Measurements from ENCODE around the gene MAP7D2.

MAP7D2 gene

DNA sequence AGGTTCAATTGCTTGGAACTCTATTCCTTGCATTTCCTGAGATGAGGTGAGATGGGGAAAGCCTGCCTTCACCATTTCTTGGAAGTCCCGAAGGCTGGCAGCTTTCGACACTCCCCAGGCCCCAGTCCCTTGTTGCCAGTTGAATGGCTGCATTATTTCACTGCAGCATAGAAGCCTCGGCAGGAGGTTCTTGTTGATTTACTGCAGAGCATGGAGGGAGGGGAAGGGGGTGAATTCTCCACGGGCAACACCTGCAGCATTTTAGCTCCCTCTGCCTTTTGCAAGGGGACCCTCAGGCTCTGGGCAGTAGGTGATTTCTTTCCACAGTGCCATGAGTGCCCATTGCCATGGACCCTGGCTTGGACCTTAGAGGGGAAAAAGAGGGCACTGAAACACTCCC, 115.1 kb downstream of the MAP7D2 start:
- DNase-seq: no peak
- in situ Hi-C loops (cut with HindIII; ENCODE audit: low pct_ligation_motif_present, low pct_unique_long_range_greater_than_20kb, low sequenced_read_pairs): no loop called here

DNA sequence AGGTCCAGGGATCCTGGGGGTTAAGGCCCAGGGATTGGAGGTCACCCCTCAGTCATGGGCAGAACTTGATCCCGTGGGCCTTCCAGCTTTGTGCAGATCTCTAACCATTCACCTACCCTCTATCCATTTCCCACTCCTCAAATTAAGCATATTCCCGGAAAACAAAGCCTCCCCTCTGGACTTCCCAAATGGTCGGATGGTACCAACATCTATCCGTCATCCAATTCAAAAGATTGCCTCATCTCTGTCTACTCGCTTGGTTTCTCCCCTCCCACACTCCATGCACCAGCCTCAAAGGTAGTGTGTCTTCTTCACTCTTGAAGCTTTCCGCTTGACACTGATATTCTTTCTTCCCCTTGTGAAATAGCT, 125.4 kb downstream of the MAP7D2 start:
- no peak for DNase-seq
- in situ Hi-C loops (cut with HindIII; ENCODE audit: low pct_ligation_motif_present, low pct_unique_long_range_greater_than_20kb, low sequenced_read_pairs): no loop called here

DNA sequence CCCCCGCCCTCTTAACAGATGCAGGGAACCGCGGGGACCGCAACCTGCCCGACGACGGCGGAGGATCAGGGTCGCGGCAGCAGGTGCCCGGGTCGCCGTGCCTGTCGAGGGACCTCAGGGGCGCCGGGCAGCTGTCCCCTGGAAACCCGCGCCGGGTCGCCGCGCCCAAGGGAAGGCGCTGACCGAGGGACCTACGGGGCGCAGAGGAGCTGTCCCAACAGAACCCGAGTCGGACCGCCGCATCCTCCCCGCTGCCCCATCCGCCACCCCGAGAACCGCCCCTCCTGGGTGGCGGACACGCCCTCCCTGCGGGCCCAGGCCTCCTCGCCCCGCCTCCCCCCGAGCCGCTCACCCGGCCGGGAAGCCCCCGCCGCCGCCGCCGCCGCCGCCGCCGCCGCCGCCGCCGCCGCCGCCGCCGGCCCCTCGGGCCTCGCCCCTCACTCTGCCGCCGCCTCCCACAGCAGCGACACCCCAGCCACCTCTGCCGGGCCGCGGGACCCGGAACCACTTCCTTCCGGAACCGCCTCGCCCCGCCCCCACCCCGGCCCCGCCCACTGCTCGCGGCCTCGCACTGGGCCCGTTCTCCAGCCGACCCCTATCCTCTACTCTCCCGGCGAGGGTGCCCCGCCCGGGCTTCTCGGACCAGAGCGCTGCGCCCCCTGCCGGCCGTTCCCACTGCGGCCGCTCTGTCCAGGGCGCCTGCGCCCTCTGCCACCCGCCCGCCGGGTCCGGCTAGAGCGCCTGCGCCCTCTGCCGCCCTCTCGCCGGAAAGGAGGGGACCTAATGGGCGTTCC, 126.0 kb downstream of the MAP7D2 start, which contains the start of gene BCLAF3:
Gene BCLAF3, minus strand, starts transcription at position 506 of the 794 bp plus-strand sequence. CDS start 20,797 bp downstream, outside the sequence.
- DNase-seq: peak; percentile 82
- in situ Hi-C loops (cut with HindIII; ENCODE audit: low pct_ligation_motif_present, low pct_unique_long_range_greater_than_20kb, low sequenced_read_pairs): no loop called here

DNA sequence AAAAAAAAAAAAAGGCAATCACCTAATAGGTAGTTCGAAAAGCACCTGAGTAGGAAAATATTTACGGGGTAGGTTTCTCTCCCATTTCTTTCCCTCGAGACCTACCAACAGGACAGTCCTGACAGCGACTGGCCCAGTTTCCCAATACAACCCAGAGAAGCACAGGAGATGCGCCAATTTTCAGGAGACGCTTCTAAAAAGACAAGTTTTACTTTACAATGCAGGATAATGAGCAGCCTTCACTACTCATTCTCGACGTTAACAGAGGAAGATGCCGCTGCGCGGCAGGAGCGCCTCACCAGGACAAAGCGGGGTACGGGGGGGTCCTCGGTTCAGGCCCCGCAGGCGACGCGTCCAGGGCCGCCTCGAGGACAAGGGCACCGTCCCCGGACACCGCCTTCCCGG, 126.6 kb downstream of the MAP7D2 start:
- peak; percentile 0 for DNase-seq
- in situ Hi-C loops (cut with HindIII; ENCODE audit: low pct_ligation_motif_present, low pct_unique_long_range_greater_than_20kb, low sequenced_read_pairs): no loop called here

DNA sequence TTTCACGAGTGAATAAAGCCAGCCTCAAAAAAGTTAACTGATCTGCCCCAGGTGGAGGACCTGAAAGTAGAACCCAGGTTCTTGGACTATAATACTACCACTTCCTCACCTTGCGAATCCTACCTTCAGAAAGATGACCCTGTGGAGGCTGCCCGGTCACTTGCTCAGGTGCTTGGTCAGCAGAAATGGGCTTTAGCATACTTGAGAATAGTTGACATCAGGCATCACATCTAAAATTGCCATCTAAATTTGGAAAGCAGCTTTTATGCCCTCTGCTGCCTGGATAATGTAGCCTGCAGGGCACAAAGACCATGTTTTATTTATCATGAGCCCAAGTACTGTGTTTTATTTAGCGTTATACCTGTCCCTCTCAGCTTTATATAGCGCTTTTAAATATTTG, 128.9 kb downstream of the MAP7D2 start:
- DNase-seq: no peak
- in situ Hi-C loops (cut with HindIII; ENCODE audit: low pct_ligation_motif_present, low pct_unique_long_range_greater_than_20kb, low sequenced_read_pairs): no loop called here

DNA sequence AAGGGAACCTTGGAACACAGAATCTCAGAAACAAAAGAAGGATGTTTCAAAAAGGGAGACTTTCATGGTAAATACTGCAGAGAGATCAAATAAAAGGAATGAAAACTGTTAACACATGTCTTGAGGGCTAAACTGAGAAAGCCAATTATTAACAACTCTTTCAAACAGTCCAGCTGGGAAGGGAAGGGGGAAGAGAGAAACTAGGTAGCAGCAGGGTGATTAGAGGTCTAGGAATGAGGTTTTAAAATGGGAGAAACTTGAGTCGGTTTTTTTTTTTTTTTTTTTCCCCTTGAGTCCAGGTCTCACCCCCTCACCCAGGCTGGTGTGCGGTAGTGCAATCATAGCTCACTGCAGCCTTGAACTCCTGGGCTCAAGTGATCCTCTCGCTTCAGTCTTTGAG, 130.2 kb downstream of the MAP7D2 start:
- in situ Hi-C loops (cut with HindIII; ENCODE audit: low pct_ligation_motif_present, low pct_unique_long_range_greater_than_20kb, low sequenced_read_pairs): no loop called here
- no peak for DNase-seq

DNA sequence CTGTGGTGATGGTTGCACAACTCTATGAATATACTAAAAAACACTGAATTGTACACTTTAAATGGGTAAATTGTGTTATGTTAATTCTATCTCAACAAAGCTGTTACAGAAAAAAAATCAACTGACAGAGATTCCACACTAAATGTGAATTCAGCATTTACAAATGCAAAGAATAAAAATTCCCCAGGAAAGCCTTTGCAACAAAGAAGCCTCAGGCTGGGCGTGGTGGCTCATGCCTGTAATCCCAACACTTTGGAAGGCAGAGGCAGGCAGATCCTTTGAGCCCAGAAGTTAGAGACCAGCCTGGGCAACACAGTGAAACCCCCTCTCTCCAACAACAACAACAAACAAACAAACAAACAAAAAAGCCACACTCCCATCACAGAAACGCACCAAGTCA, 134.8 kb downstream of the MAP7D2 start:
- DNase-seq: no peak
- in situ Hi-C loops (cut with HindIII; ENCODE audit: low pct_ligation_motif_present, low pct_unique_long_range_greater_than_20kb, low sequenced_read_pairs): no loop called here

DNA sequence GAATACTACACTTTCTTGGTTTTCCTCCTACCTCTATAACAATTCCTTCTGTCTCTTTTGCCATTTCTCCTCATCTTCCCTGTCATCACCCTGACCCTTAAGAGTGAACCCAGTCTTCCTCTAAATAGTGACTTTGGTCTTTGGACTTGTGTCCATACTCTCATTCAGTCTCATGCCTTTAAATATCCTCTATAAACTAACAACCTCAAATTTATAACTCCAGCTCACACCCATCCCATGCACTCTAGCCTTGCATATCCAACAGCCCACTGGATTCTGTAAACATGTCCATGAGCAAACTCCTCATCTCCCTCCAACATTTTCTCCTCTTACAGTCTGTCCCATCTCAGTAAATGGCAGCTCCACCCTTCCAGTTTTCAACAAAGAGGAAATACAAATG, 140.9 kb downstream of the MAP7D2 start:
- no peak for DNase-seq
- in situ Hi-C loops (cut with HindIII; ENCODE audit: low pct_ligation_motif_present, low pct_unique_long_range_greater_than_20kb, low sequenced_read_pairs): no loop called here

DNA sequence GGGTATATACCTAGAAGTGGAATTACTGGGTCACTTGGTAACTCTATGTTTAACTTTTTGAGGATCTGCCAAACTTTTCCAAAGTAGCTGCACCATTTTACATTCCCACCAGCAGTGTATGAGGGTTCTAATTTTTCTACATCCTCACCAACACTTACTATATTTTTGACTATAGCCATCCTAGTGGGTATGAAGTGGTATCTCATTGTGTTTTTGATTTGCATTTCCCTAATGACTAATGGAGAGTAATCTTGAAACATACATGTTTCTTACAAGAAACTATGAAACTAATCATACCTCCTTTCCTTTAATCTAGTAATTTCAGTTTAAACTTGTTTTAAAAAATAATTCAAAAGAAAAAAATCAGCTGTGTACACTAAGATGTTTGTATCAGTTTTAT, 143.7 kb downstream of the MAP7D2 start:
- DNase-seq: no peak
- in situ Hi-C loops (cut with HindIII; ENCODE audit: low pct_ligation_motif_present, low pct_unique_long_range_greater_than_20kb, low sequenced_read_pairs): no loop called here

DNA sequence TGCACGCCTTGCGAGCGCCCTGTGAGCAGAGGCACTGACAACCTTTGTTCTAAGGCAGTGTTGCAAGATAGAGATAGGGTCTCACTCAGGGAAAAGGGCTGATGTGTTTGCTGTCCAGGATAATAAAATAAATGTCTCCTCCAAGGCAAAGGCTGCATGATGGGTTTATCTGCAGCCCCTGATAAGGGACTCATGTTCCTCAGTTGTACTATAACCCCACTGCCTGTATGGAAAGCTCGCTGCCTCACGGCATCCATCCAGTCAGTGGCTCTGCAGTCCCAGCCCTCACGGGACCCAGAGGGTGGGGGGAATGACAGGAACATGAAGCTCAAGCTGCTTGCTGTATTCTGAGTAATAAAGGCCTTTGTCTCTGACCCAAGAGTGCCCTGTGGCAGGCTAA, 148.4 kb downstream of the MAP7D2 start:
- in situ Hi-C loops (cut with HindIII; ENCODE audit: low pct_ligation_motif_present, low pct_unique_long_range_greater_than_20kb, low sequenced_read_pairs): no loop called here
- no peak for DNase-seq

DNA sequence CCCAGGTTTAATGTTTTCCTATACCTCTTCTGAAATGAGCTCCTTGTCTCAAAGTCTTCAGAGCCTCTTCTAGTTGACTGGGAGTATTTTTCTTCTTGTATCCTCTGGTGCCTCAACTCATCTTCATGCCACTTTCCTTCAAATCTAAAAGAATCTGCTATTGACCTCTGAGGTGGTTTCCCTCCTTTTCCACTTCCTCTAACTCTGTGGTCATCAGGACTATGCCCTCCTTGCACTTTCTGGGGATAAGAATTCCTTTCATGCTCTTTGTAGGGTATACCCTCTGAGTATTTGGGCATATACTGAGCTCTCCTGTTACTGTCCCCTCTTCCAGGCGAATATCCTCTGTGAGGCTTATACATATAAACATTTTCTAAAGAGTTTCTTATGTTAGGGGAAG, 150.7 kb downstream of the MAP7D2 start:
- no peak for DNase-seq
- in situ Hi-C loops (cut with HindIII; ENCODE audit: low pct_ligation_motif_present, low pct_unique_long_range_greater_than_20kb, low sequenced_read_pairs): no loop called here

DNA sequence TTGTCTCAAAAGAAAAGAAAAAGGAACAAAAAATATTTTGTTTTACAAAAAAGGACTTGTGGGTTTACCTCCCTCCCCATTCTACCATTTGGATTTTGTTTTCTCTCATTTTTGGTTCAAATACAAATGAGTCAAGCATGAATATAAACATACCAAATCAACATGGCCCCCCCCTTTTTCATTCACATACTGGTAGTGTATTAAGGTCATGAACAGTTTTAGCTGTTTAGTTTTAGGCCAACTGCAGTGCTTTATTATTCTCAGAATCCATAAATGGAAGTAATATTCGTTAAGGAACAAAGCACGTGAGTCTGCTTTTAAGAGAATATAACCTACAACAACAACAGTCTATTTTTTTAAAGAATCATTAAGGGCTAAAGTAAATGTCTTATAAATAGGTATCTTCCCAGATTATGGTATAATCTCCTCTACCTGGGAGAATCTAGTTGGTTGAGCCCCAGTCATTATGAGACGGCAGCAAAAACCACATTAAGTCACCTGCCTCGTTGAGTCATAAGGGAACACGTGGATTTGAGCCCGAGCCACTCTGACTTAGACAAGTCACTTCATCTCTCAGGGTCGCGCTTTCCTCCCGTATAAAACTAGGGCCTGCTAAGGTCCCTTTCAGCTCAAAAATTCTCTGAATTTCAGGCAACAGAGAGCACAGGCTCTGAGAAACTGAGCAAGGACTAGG, 152.5 kb downstream of the MAP7D2 start:
- no peak for DNase-seq
- in situ Hi-C loops (cut with HindIII; ENCODE audit: low pct_ligation_motif_present, low pct_unique_long_range_greater_than_20kb, low sequenced_read_pairs): no loop called here

DNA sequence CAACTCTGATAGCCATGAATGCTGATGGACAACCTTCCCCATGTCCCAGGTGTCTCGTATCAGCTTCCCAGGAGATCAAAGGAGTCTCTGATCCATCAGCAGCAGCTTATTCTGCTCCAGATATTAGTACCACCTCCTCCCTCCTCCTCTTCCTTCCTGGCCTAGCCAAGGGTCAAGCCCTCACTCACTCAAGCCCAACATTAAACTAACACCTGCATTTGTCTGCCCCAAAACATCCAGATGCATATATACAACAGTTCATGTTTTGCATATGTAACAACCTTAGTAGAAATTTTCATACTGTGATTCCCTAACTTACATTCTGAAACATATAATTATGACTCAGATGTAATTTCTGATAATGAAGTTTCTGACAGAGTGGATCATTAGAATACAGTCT, 155.8 kb downstream of the MAP7D2 start:
- in situ Hi-C loops (cut with HindIII; ENCODE audit: low pct_ligation_motif_present, low pct_unique_long_range_greater_than_20kb, low sequenced_read_pairs): no loop called here
- no peak for DNase-seq

DNA sequence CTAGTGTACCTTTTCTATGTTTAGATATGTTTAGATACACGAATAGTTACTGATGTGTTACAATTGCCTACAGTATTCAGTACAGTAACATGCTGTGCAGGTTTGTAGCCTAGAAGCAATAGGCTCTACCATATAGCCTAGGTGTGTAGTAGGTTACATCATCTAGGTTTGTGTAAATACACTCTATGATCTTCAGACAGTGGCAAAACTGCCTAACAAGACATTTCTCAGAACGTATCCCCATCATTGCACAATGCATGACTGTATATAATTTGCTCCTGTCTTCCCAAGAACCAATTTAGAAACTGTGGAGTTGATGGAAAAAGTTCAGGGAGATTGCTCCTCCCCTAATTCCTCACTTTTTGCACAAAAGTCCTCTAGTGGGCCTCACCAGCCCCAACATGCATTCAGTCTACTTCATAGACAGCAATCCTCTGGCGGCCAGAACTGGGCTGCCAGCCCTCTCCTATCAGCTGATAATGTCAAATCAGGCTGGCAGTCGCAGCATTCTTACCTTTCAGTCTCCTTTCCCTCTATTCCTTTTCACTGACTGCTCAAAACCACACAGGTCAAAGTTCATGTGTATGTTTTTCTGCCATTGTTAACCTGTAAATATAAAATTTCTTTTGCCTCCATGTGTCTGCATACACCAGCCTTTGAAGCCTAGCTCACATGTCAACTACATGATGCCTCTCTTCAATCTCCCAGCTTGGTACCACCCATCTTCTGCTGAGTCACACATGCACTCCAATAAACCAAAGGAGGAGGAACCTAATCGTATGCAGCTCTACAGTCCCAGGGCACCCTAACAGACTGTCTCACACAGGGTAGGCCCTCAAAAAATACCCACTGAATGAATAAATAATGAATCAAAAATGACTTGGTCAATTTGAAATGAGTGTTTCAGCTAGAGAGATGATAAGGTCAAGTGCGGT, 157.9 kb downstream of the MAP7D2 start:
- in situ Hi-C loops (cut with HindIII; ENCODE audit: low pct_ligation_motif_present, low pct_unique_long_range_greater_than_20kb, low sequenced_read_pairs): no loop called here
- DNase-seq: no peak

DNA sequence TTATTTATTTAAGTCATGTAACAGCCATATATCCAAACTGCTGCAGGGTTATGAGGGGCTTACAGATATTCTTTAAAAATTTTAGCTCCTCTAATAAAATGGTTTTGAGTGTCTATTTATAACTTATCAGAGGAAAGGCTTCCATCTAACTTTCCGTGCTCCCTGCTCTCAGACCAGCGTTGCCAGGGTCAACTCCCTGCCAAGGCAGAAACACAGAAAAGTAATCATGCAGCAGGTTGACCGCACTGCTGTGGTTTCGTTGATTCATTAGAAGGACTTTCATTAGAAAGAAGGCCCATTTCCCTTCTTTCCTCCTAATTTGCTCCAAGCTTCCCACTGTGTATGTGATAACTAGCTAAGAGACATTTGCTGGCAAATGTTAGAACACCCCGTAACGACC, 159.8 kb downstream of the MAP7D2 start:
- DNase-seq: no peak
- in situ Hi-C loops (cut with HindIII; ENCODE audit: low pct_ligation_motif_present, low pct_unique_long_range_greater_than_20kb, low sequenced_read_pairs): no loop called here
